ENCODE results near the gene FAXC. TPM values are rescaled to one million over a fixed set of nuclear protein-coding genes. Genes with fewer than 3 reads are reported as not detected.

The FAXC gene
- total and polyA plus RNA-seq, 2 of the 13 experiments (the other 11 are each of a cell fraction or from before 2014, with no cell fraction given), result 0.11 to 0.63 TPM

- Histone ChIP-seq H3K4me2 (ENCODE audit: low read depth, low read length) (no peak overlapping the region), H4K20me1 (ENCODE audit: insufficient read depth, low read length) (no peaks in the 10 kb centered on the region), H2AFZ (ENCODE audit: low read length) (no peak overlapping the region), H3K36me3 (replicated peaks in 1 of 2; ENCODE audit: control insufficient read depth in 1 of 2, insufficient read depth in 2 of 2, low read length in 2 of 2) (no peaks in the 10 kb centered on the region), H3K27me3 (ENCODE audit: control insufficient read depth in 1 of 2, insufficient read depth in 2 of 2, low read length in 2 of 2) (no peaks in the 10 kb centered on the region), H3K9me3 (ENCODE audit: low read length) (no peaks in the 10 kb centered on the region), H3K4me1 (ENCODE audit: insufficient read depth, low read length) (peaks cover 5% of the 10 kb centered on the region; the same call in 1 of the 2 replicates), H3K79me2 (ENCODE audit: insufficient read depth, low read length) (no peaks in the 10 kb centered on the region), H3K27ac (ENCODE audit: extremely low read length, insufficient read depth, low read length) (no peak overlapping the region), H3K4me3 (replicated peaks in 1 of 3; ENCODE audit: insufficient read depth in 1 of 3, low read depth in 2 of 3, low read length in 3 of 3) (no peak overlapping the region), H3K9ac (ENCODE audit: insufficient read depth, low read depth, low read length) (no peak overlapping the region)
- 97% methylated on average over 3 of the region's 3 CpGs for WGBS (ENCODE audit: low lambda C conversion rate)
- no peak for FAIRE-seq
- in situ Hi-C loops (cut with HindIII; ENCODE audit: extremely low pct_ligation_motif_present, low pct_unique_long_range_greater_than_20kb), result no loop called here
- CTCF ChIA-PET (ENCODE audit: low intra/inter-chr PET ratio, low total read pairs), result no interaction called here
- no TSS peak for BruUV-seq (replicated peaks)
- no peak for ATAC-seq
- intact Hi-C loops (cut with micrococcal nuclease; ENCODE audit: unreplicated experiment), result no loop called here
- DNase-seq (ENCODE audit: low spot score), result no peak
- POLR2A ChIA-PET, result interaction anchor here (1.3 kb wide), 1 partner anchor 9 kb away, joined by 7 read pairs; no protein-coding TSS in a partner anchor
- TF ChIP-seq ZBTB2 (CRISPR knock-in tag; IDR thresholded peaks at IDR 0.05; ENCODE audit: low read depth) (no peak), ZNF143 (CRISPR knock-in tag; IDR thresholded peaks at IDR 0.05) (no peak), BCL6 (CRISPR knock-in tag; IDR thresholded peaks at IDR 0.05) (no peak), SAFB2 (CRISPR knock-in tag; IDR thresholded peaks at IDR 0.05; ENCODE audit: borderline replicate concordance, low read depth) (no peak), MZF1 (CRISPR knock-in tag; IDR thresholded peaks at IDR 0.05; ENCODE audit: borderline replicate concordance) (no peak), WIZ (CRISPR knock-in tag; IDR thresholded peaks at IDR 0.05) (no peak), CENPT (CRISPR knock-in tag; IDR thresholded peaks at IDR 0.05; ENCODE audit: low read depth) (no peak)
- TF ChIP-seq, protein P1, sequence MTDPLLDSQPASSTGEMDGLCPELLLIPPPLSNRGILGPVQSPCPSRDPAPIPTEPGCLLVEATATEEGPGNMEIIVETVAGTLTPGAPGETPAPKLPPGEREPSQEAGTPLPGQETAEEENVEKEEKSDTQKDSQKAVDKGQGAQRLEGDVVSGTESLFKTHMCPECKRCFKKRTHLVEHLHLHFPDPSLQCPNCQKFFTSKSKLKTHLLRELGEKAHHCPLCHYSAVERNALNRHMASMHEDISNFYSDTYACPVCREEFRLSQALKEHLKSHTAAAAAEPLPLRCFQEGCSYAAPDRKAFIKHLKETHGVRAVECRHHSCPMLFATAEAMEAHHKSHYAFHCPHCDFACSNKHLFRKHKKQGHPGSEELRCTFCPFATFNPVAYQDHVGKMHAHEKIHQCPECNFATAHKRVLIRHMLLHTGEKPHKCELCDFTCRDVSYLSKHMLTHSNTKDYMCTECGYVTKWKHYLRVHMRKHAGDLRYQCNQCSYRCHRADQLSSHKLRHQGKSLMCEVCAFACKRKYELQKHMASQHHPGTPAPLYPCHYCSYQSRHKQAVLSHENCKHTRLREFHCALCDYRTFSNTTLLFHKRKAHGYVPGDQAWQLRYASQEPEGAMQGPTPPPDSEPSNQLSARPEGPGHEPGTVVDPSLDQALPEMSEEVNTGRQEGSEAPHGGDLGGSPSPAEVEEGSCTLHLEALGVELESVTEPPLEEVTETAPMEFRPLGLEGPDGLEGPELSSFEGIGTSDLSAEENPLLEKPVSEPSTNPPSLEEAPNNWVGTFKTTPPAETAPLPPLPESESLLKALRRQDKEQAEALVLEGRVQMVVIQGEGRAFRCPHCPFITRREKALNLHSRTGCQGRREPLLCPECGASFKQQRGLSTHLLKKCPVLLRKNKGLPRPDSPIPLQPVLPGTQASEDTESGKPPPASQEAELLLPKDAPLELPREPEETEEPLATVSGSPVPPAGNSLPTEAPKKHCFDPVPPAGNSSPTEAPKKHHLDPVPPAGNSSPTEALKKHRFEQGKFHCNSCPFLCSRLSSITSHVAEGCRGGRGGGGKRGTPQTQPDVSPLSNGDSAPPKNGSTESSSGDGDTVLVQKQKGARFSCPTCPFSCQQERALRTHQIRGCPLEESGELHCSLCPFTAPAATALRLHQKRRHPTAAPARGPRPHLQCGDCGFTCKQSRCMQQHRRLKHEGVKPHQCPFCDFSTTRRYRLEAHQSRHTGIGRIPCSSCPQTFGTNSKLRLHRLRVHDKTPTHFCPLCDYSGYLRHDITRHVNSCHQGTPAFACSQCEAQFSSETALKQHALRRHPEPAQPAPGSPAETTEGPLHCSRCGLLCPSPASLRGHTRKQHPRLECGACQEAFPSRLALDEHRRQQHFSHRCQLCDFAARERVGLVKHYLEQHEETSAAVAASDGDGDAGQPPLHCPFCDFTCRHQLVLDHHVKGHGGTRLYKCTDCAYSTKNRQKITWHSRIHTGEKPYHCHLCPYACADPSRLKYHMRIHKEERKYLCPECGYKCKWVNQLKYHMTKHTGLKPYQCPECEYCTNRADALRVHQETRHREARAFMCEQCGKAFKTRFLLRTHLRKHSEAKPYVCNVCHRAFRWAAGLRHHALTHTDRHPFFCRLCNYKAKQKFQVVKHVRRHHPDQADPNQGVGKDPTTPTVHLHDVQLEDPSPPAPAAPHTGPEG (CRISPR knock-in tag; IDR thresholded peaks at IDR 0.05), result no peak
- TF ChIP-seq, protein P2, sequence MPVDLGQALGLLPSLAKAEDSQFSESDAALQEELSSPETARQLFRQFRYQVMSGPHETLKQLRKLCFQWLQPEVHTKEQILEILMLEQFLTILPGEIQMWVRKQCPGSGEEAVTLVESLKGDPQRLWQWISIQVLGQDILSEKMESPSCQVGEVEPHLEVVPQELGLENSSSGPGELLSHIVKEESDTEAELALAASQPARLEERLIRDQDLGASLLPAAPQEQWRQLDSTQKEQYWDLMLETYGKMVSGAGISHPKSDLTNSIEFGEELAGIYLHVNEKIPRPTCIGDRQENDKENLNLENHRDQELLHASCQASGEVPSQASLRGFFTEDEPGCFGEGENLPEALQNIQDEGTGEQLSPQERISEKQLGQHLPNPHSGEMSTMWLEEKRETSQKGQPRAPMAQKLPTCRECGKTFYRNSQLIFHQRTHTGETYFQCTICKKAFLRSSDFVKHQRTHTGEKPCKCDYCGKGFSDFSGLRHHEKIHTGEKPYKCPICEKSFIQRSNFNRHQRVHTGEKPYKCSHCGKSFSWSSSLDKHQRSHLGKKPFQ (CRISPR knock-in tag; IDR thresholded peaks at IDR 0.05; ENCODE audit: insufficient replicate concordance), result no peak
Observed at GRCh38 chr6:99384507-99384906, 35.0 kb upstream of the FAXC start.
